ENCODE data around the gene BBS9.
"Not testable (repeated sequence)": the region's sequence is repeated elsewhere in the genome, so short reads cannot be mapped to it uniquely, and the experiment has no call there.

Gene BBS9

GRCh38 chr7:33091641-33092191, 37.6 kb upstream of the BBS9 start:
- DNase-seq (ENCODE audit: low read depth) = no peak
- TF ChIP-seq CTCF (conservative IDR thresholded peaks at IDR 0.05; ENCODE audit: low read length) = 0 out of 2 replicates have a peak, but pooled peaks have one; percentile 8
- no peak overlapping the region for H3K4me3 ChIP-seq (ENCODE audit: low read length)

GRCh38 chr7:33093266-33093665, 36.1 kb upstream of the BBS9 start:
- TF ChIP-seq CTCF (conservative IDR thresholded peaks at IDR 0.05; ENCODE audit: low read length) = no peak
- H3K4me3 ChIP-seq (ENCODE audit: low read length) = no peak overlapping the region
- DNase-seq (ENCODE audit: low read depth) = no peak

- H3K4me3 ChIP-seq (ENCODE audit: low read length); DNase-seq (ENCODE audit: low read depth): not testable (repeated sequence)
Measured at GRCh38 chr7:33094745-33095275, 34.6 kb upstream of the BBS9 start.

GRCh38 chr7:33099154-33099940, 30.0 kb upstream of the BBS9 start:
- no peak overlapping the region for H3K4me3 ChIP-seq (ENCODE audit: low read length)
- no peak for DNase-seq (ENCODE audit: low read depth)
- no peak for TF ChIP-seq CTCF (conservative IDR thresholded peaks at IDR 0.05; ENCODE audit: low read length)

- no peak for TF ChIP-seq CTCF (conservative IDR thresholded peaks at IDR 0.05; ENCODE audit: low read length)
Measured at GRCh38 chr7:33100770-33101169, 28.6 kb upstream of the BBS9 start.

GRCh38 chr7:33101906-33102305, 27.5 kb upstream of the BBS9 start:
- H3K4me3 ChIP-seq (ENCODE audit: low read length) = no peak overlapping the region
- no peak for TF ChIP-seq CTCF (conservative IDR thresholded peaks at IDR 0.05; ENCODE audit: low read length)
- DNase-seq (ENCODE audit: low read depth) = peak; percentile 15

More at GRCh38 chr7:33100770-33101169, 28.6 kb upstream of the BBS9 start:
- no peak overlapping the region for H3K4me3 ChIP-seq (ENCODE audit: low read length)
- no peak for DNase-seq (ENCODE audit: low read depth)

- H3K4me3 ChIP-seq (ENCODE audit: low read length) = peak overlapping the region; percentile 77
- DNase-seq (ENCODE audit: low read depth) = peak; percentile 49
- peak; percentile 63 for TF ChIP-seq CTCF (conservative IDR thresholded peaks at IDR 0.05; ENCODE audit: low read length)
Measured at GRCh38 chr7:33107136-33108066, 22.0 kb upstream of the BBS9 start.

Measured in AG10803 (cell line).